T-helper 22 cell (primary cell): Measurements from ENCODE around the gene MAML2.

Experiments
- DNase-seq: peaks from one replicate; pipeline ENCODE4 v3.0.0-alpha.2; 2020; ENCODE audit warnings: low read depth

Gene MAML2

DNA sequence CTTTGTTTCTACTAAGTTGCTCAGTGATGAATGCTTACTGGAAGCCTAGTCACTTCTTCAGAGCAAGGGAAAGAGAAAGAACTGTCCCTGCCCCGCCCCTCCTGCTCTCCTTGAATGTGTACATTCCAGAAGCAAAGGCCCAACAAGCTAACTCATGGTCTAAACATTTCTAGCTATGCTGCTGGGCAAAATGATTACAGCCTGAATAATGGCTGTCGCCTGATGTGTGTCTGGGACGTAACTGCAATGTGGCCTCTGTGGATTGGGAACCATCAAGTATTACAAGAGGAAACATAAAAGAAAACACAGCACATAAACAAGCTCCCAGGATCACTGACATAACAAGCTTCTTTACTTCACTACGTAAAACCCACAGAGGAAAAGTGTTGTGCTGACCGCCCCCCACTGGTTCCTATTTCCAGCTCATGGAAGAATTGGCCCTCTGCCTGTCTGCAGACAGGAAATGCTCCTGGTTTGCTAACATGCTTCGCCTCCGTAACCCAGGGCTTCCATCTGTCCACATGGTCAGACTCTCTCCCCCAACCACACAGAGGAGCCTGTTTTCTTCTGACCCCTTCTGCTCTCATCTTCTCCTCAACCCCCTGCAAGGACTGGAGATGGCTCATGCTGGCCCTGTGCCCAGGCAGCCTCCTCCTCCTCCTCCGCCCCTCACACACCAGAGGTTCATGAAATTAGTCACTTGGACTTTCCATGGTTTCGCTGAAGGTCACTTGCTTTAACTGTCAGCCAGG is 187.2 kb downstream of the MAML2 start:
- DNase-seq = no peak

DNA sequence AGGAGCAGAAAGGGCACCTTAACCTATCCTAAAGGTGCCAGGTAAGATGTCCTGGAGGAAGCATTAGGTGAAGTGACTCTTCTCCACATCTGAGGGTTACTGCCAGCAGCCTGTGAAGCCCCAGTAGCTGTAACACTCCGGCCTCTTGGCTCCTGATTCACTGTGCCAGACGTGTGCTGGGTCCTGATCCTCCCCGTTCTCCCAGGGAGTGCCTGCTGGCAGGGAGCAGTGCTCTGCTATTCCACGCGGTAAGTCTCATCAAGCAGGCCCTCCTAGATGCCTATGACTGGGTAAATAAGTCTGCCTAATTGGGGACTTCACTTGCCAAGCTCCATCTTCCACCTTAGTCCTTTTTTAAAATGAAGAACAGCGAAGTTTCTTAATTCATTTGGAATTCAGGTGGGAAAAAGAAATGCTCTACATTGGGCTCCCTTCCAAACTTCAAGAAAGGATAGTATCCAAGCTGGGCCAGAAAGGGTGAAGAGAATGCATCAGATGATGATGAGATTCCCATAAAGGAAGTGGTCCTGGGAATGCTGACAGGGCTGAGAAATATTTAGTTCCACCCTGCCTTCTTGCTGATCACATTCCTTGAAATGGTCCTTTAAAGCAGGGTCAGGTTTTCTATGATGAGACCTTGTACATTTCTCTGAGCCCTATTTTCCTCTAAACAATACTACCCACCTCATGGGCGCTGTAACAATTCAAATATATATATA is 188.0 kb downstream of the MAML2 start:
- DNase-seq = no peak

DNA sequence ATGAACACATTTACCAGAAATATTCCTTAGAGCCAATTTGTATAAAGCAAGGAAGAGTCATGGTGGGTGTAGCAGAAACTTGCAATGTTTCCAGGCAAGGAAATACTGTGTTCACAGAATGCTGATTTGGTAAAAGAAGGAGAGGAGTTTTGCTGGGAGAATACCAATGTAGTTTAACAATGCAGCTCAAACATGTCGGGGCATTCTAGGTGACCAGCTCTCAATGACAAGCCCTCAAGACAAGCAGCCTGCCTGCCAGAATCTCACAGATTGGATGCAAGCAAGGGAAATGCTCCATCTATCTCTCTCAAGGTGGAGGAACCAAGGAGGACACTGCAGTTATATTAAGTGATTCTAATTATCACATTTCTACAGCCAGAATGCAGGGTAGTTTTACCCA is 190.4 kb downstream of the MAML2 start:
- DNase-seq = no peak

DNA sequence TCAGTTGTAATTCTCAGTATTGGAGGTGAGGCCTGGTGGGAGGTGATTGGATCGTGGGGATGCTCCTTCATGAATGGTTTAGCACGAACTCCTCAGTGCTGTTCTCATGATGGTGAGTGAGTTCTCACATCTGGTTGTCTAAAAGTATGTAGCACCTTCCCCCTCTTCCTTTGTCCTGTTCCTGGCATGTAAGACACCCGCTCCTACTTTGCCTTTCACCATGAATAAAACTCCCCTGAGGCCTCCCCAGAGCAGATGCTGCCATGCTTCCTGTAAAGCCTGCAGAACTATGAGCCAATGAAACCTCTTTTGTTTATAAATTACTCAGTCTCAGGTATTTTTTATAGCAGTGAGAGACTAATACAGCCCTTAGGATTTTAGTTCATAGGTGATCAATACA is 191.5 kb downstream of the MAML2 start:
- DNase-seq = no peak

DNA sequence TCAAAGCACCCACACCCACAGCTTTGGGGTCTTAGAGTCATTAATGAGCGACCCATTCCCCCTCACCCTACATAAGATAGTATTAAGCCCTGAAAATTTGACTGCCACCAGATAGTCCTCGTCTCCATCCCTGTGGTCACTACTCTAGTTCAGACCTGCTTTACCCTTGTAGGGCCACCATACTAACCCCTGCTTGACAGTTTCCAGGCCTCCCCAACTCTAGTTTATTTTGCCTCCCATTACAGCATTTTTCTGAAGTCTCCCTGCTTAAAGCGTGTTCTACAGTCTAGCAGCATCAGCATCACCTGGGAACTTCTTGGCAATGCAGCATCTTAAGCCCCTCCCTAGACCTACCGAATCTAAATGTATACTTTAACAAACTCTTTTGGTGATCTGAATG is 192.4 kb downstream of the MAML2 start:
- no peak for DNase-seq

DNA sequence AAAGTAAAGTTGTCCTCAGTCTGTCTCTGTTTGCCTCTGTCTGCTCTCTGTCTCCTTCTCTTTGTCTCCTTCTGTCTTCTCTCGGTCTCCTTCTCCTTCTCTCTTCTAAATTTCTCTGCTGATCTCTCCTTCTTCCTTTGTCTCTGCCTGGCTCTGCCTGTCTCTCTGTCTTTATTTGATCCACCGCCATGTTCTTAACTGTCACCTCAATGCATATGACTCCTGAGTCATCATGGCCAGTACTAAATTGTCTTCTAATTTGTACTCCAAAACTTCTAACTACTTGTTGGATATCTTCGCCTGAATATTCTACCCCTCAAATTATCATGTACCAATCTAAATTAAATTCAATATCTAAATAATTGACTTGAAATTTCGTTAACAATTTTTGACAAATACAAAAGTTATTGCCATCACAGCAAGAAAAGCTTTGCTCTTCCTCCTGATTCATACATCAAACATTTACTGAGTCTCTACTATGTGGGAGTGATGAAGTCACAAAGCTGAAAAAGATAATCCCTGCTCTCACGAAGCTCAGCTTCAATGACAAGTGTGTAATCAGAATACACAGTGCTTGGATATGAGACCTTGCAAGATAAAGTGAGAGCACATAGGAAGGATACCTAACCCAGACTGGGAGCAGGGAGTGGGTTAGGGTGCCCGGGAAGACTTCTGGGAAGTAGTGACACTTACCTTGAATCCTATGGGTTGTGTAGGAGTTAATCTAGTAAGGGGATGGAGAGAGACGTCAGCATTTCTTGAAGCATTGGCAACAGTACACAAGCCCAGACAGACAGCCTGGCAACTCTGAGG is 193.0 kb downstream of the MAML2 start:
- DNase-seq = no peak

DNA sequence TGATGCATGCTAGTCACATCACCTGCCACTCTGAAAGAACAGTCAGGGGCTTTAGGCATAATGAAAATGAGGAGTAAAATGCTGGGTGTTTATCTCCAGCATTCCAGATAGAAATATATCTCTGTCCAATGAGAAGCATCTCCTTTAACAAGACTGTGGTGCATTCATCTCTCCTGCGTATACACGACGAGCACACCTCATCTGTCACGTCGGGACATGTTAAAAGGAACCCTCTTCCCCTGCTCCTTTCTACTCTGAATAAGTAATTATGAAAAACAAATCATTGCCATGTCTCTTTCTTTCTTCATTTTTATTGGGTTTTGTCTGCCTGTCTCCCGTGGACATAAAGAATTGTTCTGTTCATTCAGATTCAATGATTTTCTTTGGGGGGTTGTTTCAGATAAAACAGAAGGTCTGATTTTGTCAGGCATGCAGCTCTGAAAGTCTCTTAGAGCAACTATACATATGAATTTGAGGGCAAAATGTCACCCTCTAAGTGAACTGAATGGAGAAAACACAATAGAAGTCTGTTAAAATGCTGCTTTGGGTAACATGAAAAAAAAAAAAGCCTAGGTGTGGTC is 195.0 kb downstream of the MAML2 start:
- DNase-seq = no peak

DNA sequence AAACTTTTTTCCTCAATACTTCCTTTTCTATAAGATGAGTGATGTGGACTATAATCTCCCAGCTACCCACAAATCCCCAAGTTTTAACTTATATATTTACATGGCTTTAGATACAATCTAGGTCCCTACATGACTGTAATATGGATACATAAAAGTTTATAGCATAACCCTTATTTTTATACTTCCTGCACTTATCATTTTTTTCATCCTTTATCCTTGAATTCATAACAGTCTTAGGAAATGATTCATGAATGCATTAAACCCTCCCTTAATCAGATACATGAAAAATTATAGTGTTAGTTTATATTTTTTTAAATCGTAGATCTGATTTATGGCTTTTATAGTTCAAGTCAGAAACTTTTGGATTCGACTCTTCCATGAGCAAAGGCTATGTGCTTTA is 195.8 kb downstream of the MAML2 start:
- no peak for DNase-seq

DNA sequence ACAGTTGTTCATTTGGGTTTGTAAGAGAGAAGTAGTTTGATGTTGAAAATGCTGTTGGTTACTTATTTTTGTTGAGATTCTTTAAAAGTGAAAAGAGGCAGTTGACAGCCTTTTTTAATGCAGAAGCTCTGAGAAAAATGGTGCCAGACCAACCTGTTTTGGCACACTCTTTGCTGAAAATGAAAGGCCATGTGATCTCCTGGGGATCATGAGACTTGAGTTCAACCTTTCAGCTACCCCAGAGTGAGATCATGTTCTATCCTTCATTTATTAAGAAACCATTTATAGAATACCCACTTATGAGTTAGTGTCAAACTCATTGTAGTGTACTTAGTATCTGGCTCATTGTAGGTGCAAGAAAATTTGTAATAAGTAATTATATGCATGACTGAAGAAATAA is 196.2 kb downstream of the MAML2 start:
- DNase-seq = no peak

DNA sequence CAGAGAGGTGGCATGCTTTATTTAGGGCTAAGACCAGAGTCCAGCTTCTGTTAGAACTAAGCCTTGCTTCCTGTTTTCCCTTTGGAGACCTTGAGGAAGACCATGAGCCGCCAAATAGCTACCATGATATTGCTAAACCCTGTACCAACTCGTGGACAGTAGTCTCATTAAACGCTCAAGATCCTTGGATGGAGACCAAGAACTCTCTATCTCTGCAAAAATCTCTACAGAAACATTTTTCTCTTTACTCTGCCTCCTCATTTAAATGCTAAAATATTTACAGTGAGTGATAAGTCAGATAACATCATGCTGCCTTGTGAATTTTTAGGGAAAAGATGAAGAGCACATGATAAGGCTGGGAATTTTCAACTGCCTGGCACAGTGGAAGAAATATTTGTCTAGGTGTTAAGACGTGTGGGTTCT is 197.8 kb downstream of the MAML2 start:
- DNase-seq = no peak

DNA sequence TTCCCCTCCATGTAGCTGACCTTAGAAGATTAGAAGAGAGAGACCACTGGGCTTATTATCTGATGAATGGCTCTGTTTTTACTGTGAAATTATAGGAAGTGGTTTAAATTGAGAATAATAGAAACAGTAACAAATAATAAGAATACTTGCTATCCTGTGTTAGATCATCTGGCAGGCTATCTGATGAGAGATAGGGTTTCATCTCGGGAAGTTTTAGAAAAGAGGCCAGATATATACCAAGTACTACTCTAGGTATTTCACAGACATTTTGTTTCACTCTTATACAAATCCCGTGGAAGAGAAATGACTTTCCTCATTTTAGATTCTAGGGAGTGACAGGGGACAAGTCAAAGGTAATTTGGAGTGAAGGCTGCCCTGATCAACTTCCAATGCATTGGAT is 198.4 kb downstream of the MAML2 start:
- no peak for DNase-seq

DNA sequence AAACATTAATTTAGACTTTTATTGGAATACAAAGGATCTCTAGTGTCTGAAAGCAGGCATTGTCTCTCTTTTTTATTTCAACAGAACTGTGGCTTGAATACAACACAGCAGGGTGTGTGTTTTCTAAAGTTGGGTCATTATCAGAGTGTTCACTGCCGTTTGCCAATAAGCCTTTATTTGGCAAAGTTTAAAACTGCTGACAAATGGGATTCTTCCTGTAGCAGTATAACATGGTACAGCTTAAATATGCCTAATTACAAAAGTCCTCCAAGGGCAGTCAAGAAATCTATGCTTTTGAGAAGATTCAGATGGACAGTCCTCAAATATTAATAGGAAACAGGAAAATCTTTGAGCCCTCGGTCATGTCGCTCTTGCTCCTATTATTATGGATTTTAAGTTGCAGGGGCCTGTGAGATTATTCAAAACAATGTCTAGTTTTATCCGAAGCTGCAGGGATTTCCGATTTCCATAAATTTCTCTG is 199.9 kb downstream of the MAML2 start:
- no peak for DNase-seq

DNA sequence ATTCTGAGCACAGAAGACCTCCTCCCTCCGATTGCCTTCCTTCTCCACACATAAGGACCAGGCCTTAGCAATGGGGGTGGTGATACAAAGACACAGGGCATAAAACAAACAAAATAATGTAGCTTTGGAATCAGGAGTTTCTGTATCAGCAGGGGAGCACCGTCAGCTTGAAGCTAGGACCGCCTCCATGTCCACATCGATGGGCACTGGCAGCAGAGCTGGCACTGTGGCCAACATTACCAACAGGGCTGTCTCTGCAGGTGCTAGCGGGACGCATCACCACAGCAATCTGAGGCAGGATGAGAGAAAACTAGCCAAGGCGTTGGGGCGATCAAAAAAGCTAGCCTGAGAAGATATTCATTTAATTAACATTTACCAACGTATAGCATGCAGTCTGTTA is 201.4 kb downstream of the MAML2 start:
- no peak for DNase-seq

DNA sequence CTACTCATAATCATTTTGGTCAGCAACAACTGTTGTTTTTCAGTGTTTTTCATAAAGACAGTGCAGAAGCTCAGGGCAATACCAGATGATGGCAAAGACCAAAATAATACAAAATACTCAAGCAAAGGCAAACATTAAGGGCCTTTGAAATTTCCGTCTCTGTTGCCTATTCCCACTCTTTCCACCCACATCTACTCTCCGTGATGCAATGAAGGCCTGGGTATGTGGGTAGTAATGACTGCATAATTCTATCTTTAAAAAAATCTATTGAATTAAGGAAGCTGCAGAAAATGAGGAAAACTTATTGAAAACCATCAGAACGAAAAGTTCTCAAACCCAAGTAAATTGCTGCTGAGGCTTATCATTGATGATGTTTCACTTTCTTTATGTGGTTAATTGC is 203.3 kb downstream of the MAML2 start:
- no peak for DNase-seq

DNA sequence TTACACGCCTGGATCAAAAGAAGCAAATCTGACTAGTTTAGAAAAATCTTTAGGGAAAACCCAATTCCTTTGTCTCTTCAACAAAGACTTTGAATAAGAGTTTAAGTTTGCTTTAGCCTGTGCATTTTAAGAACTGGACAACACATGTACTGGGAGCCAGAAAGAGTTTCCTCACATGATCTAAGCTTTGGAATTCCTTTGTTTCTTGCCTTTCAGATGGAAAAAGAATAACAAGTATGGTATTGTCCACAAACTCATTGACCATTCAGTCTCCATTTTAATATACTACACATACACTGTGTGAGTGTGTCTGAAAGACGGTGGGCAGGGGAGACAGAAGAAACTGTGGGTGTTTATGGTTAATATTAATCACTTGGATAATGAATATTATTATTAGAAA is 205.6 kb downstream of the MAML2 start:
- no peak for DNase-seq

DNA sequence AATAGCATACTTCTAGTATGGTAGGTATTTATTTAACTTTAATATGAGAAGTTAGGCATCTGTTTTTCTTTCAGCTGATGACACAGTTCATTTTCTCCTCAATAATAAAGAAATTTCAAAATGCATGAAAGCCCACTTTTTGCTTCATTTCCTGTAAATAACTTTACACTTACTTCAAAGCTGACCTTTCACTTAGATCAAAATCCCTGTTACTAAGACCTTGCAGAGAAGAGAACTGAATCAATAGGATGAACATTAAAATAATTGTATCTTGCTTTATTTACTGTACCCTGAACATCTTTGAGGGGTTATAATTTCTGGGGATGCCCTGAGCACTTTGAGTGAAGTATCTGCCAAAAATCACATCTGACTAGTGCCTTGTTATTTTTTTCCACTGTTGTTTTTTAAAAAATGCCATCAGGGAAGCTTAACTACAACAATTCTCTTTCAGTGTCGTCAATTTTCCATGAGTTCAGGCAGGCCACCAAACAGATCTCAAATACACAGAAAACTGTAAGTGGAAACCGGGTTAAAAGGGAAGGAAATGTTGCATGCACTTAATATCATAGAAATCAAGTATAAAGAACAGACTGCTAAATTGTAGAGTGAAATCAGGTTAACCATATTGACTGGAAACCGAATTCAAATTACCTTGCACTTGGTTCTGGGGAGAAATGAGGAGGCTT is 206.2 kb downstream of the MAML2 start:
- no peak for DNase-seq

DNA sequence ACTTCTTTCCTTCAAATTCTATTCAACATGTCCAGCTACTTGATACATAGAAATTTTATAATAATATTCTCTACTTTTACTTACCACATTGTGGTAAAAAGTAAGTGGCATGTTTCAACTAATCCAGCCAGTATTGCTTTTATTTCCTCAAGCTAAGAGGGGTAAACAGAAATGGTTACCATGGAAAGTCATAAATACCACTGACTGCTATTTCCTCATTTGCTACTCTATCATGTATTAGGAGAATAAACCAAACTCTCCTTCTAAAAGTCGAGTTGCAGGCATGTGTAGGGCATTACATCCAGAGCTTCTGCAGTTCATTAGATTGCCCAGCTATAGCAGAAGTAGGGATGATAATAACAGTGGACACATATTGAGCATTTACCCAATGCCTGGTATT is 208.4 kb downstream of the MAML2 start:
- DNase-seq = no peak

DNA sequence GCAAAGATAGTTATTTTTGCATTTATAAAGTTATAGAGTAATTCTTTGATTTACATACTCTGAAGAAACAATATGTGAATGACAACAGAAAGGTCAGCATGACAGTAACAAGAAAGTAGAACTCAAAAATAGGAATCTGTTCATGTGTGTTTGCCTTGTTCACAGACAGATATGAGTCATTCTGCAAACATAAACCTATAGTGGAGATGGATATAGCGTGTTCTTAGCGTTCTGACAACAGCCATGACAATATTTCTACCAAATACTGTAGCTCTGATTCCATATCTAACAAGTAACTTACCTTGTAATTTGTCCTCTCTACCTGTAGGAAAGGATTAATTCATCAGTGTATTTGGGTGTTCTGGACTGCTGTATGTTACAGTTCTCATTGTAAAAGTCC is 210.6 kb downstream of the MAML2 start:
- no peak for DNase-seq

DNA sequence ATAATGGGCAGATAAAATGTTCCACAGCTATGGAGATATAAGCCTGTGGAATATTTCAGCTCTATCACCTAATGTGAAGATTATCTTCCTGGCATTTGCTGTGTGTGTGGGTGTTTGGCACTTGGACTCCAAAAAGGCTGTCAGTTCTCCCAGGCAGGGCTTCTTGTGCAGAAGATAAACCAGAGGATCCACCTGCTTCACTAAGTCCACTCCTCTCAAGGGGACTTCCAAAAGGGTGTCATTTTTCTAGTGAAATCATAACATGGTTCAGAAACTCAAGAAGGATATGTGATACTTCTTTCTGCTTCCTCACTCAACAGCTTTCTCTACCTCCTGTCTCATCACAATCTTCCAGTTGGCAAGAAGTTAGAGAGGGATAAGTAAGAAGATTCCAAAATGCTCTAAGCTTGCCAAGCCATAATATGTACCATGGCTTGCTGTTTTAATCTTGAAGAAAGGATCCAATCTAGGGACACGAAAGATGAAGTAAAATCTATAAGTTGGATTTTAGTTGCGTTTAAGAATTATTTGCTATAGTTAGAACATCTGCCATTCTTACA is 212.9 kb downstream of the MAML2 start:
- DNase-seq = no peak

DNA sequence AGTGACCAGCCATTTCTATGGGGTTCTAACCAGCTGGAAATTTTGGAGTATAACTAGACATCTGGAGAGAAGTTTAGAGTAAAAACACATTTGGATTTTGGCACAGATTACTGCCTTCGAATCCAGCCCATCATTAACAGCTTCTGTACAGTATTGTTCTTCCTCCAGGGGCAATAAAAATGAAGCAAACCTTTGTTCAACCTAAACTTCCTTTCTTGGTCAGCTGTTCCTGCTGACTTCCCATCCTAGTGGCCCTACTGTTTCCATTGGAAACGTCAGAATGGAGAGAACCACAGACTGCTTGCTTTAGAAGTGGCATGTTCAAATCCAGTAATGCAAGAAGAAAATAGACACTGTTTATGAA is 215.4 kb downstream of the MAML2 start:
- no peak for DNase-seq

DNA sequence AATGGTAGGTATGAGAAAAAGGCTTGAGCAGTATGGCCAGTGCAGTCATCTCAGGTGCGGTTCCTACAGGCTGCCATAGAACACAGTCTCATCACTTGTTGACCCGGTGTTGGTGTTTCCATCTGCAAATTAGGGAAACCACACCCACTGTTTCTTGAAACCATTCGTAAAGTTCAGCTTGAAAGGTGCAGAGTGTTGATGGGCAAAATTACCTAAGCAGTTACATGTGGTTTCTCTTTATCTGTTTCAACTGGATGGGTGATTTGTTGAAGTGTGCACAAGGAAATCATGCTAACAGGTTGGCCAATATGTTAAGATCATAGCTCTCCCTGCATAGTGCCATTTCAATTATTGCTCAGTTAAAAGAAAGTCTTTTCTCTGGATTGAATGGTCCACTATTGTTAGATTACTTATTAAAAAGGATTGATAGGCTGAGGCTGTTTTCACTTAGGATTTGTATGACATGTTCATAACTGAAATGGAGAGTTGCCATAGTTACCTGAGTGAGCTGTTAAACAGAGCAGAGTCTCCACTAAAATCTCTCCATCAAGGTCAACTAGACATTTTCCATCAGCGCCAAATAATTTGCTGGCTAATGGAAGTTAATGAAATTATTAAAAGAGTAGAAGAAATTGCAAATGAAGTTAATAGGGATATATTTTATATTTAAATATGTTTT is 215.9 kb downstream of the MAML2 start:
- DNase-seq = no peak
